Endometrial microvascular endothelial cells (primary cell): Measurements from ENCODE around the gene ACTL6B. TPM values are rescaled to one million over a fixed set of nuclear protein-coding genes. Genes with fewer than 3 reads are reported as not detected.
"Not testable (repeated sequence)": the region's sequence is repeated elsewhere in the genome, so short reads cannot be mapped to it uniquely, and the experiment has no call there.

Experiments
- in situ Hi-C: cut with HindIII; loops from 2 replicates; pipeline ENCODE4 v1.10.0; 2017; ENCODE audit warnings: low sequenced_read_pairs, low pct_unique_long_range_greater_than_20kb; ENCODE audit errors: inconsistent ontology term
- total RNA-seq: library from RNA; depleted of rRNA; stranded (reverse); fragments of >200 nt; gene quantifications from one replicate; pipeline ENCODE4 v1.2.3, GENCODE V29; 2015; ENCODE audit errors: inconsistent ontology term

The ACTL6B gene
- not detected for total RNA-seq

GRCh38 chr7:100655908-100656674 is at the start of gene ACTL6B:
Gene ACTL6B (minus strand): TSS chr7:100656448. CDS start chr7:100656354, 94 bp downstream.
- in situ Hi-C loops, result no loop called here

GRCh38 chr7:100705320-100705752 is 49.1 kb upstream of the ACTL6B start:
- in situ Hi-C loops, result no loop called here

GRCh38 chr7:100701089-100701488 is 44.8 kb upstream of the ACTL6B start:
- in situ Hi-C loops, result not testable (repeated sequence)

- in situ Hi-C loops, result no loop called here
Observed at GRCh38 chr7:100699018-100699417, 42.8 kb upstream of the ACTL6B start.

- in situ Hi-C loops, result no loop called here
Observed at GRCh38 chr7:100696123-100696521, 39.9 kb upstream of the ACTL6B start.

- in situ Hi-C loops, result no loop called here
Observed at GRCh38 chr7:100694098-100694745, 38.0 kb upstream of the ACTL6B start, which contains the start of gene GIGYF1. Gene GIGYF1 (minus strand): TSS chr7:100694250. CDS start chr7:100688238, 6,012 bp downstream.

- in situ Hi-C loops, result no loop called here
Observed at GRCh38 chr7:100693312-100694097, 37.3 kb upstream of the ACTL6B start.

GRCh38 chr7:100692578-100692961 is 36.3 kb upstream of the ACTL6B start:
- in situ Hi-C loops, result no loop called here

- in situ Hi-C loops, result no loop called here
Observed at GRCh38 chr7:100691676-100692577, 35.7 kb upstream of the ACTL6B start.

GRCh38 chr7:100689230-100690135 is 33.2 kb upstream of the ACTL6B start:
- in situ Hi-C loops, result no loop called here

- in situ Hi-C loops, result no loop called here
Observed at GRCh38 chr7:100688326-100688860, 32.1 kb upstream of the ACTL6B start.

GRCh38 chr7:100687751-100688300 is 31.6 kb upstream of the ACTL6B start:
- in situ Hi-C loops, result no loop called here

- in situ Hi-C loops, result no loop called here
Observed at GRCh38 chr7:100687261-100687660, 31.0 kb upstream of the ACTL6B start.

GRCh38 chr7:100686822-100687211 is 30.6 kb upstream of the ACTL6B start:
- in situ Hi-C loops, result no loop called here

GRCh38 chr7:100686201-100686821 is 30.1 kb upstream of the ACTL6B start:
- in situ Hi-C loops, result no loop called here

GRCh38 chr7:100685631-100686145 is 29.4 kb upstream of the ACTL6B start:
- in situ Hi-C loops, result no loop called here
